Esophagus squamous epithelium (tissue), 4 donors: ENCODE results near the gene CPPED1.

ENCODE experiments used
- CTCF ChIP-seq, 6 experiments: fragments of 450-650 bp in 4 of 6; fragments of 200-600 bp in 2 of 6; sonication (generic) in 2 of 6; IDR thresholded peaks; one replicate each; pipeline ENCODE4 v1.5.1; 2016 to 2019; ENCODE audit warnings: antibody characterized with exemption in 6 of 6, mild to moderate bottlenecking in 4 of 6, moderate library complexity in 4 of 6
- POLR2A ChIP-seq, 4 donors: fragments of 450-650 bp; IDR thresholded peaks; one replicate each; pipeline ENCODE4 v1.6.1; 2017; ENCODE audit warnings: antibody characterized with exemption in 4 of 4, mild to moderate bottlenecking in 4 of 4, moderate library complexity in 3 of 4

- TF ChIP-seq POLR2A (IDR thresholded peaks at IDR 0.05) (no peak), CTCF (IDR thresholded peaks at IDR 0.05) (no peak)
These were observed 1.6 kb downstream of the CPPED1 start for GRCh38 chr16:12802048-12802447.
